NB4 (cell line): ENCODE measurements around the gene SLC49A3.

Experiments
- DNase-seq: peaks from one replicate; pipeline ENCODE4 v3.0.0; 2010; ENCODE audit warnings: low read depth
- H3K4me3 ChIP-seq: one replicate; pipeline ENCODE4 v1.5.1; 2011; ENCODE audit warnings: mild to moderate bottlenecking, low read depth, low read length, moderate library complexity
- MYC ChIP-seq: IDR thresholded peaks from 2 replicates; pipeline ENCODE4 v1.6.1; 2011; ENCODE audit warnings: low read depth, low read length
- POLR2A ChIP-seq: IDR thresholded peaks from 2 replicates; pipeline ENCODE4 v1.6.1; 2011; ENCODE audit warnings: mild to moderate bottlenecking; ENCODE audit not compliant: insufficient read length; ENCODE audit errors: extremely low read depth
- TF ChIP-seq, protein P1 (sequence below): IDR thresholded peaks from one replicate; pipeline ENCODE4 v1.5.1; 2012; ENCODE audit warnings: low read depth, low read length
- TF ChIP-seq, protein P2 (sequence below): IDR thresholded peaks from 2 replicates; pipeline ENCODE4 v1.6.1; 2011; ENCODE audit warnings: low read depth, low read length

The SLC49A3 gene

GRCh38 chr4:684623-685327, 4.2 kb downstream of the SLC49A3 start:
- DNase-seq: no peak
- no peak overlapping the region for H3K4me3 ChIP-seq
- TF ChIP-seq, protein P1, sequence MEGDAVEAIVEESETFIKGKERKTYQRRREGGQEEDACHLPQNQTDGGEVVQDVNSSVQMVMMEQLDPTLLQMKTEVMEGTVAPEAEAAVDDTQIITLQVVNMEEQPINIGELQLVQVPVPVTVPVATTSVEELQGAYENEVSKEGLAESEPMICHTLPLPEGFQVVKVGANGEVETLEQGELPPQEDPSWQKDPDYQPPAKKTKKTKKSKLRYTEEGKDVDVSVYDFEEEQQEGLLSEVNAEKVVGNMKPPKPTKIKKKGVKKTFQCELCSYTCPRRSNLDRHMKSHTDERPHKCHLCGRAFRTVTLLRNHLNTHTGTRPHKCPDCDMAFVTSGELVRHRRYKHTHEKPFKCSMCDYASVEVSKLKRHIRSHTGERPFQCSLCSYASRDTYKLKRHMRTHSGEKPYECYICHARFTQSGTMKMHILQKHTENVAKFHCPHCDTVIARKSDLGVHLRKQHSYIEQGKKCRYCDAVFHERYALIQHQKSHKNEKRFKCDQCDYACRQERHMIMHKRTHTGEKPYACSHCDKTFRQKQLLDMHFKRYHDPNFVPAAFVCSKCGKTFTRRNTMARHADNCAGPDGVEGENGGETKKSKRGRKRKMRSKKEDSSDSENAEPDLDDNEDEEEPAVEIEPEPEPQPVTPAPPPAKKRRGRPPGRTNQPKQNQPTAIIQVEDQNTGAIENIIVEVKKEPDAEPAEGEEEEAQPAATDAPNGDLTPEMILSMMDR: no peak
- TF ChIP-seq, protein P2, sequence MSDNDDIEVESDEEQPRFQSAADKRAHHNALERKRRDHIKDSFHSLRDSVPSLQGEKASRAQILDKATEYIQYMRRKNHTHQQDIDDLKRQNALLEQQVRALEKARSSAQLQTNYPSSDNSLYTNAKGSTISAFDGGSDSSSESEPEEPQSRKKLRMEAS: no peak
- TF ChIP-seq POLR2A: no peak
- TF ChIP-seq MYC: no peak

GRCh38 chr4:683982-684622, 4.8 kb downstream of the SLC49A3 start:
- TF ChIP-seq POLR2A: no peak
- TF ChIP-seq, protein P2: peak; percentile 30; the same call in 1 of the 2 replicates
- TF ChIP-seq, protein P1: peak; percentile 81
- no peak overlapping the region for H3K4me3 ChIP-seq
- DNase-seq: peak; percentile 77

DNA sequence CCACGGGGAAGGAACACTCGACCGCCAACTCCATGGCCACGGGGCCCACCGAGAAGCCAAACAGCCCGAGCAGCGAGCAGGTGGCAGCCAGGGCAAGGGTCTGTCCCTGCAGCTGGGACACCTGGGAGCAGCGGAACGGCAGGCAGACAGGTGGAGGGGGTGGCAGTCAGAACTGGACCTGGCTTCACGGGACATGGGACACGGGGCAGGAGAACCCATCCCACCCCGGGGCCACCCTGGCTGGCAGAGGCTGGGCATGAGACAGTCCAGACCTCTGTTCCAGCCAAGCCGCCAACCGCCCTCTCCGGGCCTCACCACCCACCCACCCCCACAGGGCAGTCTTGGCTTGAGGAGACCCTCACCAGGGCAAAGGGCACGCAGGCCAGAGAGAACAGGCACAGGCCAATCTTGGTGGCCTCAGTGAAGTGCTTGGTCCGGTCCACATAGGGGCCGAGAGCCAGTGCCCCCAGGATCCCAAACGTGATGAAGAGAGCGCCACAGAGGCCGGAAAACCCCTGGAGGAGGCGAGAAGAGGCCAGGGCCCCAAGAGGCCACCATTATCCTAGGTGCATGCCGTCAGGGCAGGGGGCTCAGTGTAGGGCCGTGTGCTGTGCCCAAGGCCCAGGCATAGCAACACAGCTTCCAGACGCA, 5.6 kb downstream of the SLC49A3 start:
- H3K4me3 ChIP-seq: no peak overlapping the region
- no peak for DNase-seq
- TF ChIP-seq, protein P2: no peak
- TF ChIP-seq POLR2A (no peak), MYC (no peak)
- TF ChIP-seq, protein P1: no peak

DNA sequence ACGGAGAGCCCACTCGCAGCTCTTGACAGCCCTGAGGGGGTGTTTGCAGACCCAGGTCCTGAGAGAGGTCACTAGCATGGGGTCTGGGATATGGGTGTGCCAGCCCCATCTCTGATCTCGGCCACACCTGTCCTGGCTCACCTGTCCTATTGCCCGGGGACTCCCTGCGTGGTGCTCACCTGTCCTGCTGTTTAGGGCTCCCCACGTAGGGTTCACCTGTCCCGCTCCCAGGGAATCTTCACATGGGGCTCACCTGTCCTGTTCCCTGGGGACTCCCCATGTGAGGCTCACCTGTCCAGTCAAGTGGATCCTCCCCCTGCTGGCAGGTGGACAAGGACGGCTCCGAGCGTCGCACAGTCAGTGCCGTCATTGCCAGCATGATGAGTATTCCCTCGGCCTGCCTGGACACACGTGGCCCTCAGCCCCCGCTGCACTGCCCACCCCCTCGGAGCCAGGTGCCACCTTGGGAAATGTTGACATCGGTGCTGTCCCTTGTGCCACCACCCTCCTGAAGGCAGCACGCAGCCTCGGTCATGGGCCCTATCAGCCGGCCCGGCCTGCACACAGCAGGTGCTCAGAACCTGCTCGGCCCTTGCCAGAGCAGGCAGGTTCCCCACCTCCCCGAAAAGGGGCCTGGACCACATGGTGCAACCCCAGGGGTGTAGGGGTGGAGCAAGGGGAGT, 6.3 kb downstream of the SLC49A3 start:
- DNase-seq: no peak
- H3K4me3 ChIP-seq: no peak overlapping the region
- TF ChIP-seq POLR2A: no peak
- TF ChIP-seq MYC: no peak
- TF ChIP-seq, protein P2: no peak
- TF ChIP-seq, protein P1: no peak

GRCh38 chr4:681736-682451, 7.1 kb downstream of the SLC49A3 start:
- TF ChIP-seq, protein P1: no peak
- no peak for TF ChIP-seq POLR2A
- no peak for TF ChIP-seq MYC
- TF ChIP-seq, protein P2: no peak
- DNase-seq: no peak

More at GRCh38 chr4:681736-682451, 7.1 kb downstream of the SLC49A3 start:
- H3K4me3 ChIP-seq: no peak overlapping the region
